K562 (cell line): Measurements from ENCODE around the gene ITK. TPM values are rescaled to one million over a fixed set of nuclear protein-coding genes. Genes with fewer than 3 reads are reported as not detected.
A peak's percentile ranks its signal among the peaks of the same experiment; 100 is the strongest.

Experiments used
- ATAC-seq: fragments of 200-7000 bp; cut with Tn5 transposase; 3 replicates; pipeline ENCODE4 v1.9.1; 2020; ENCODE audit warnings: moderate library complexity
- BruUV-seq: library from RNA; stranded (reverse); fragments of 400-500 nt; replicated peaks from 2 replicates; lab custom pipeline; 2021; lab: Mats Ljungman, UMichigan
- CTCF ChIA-PET: fragments of 300-600 bp; formaldehyde crosslinking; extraction: SDS; loops from one replicate; lab custom pipeline; 2021; ENCODE audit warnings: low intra/inter-chr PET ratio; lab: Yijun Ruan, JAX
- POLR2A ChIA-PET: fragments of 300-600, 350-650 bp; sonication (Branson Sonifier 250); formaldehyde crosslinking; extraction: SDS; loops from one replicate; lab custom pipeline; 2021; ENCODE audit warnings: antibody characterized with exemption, inconsistent platforms; lab: Yijun Ruan, JAX
- DNase-seq, 4 experiments: peaks; one replicate each; pipeline versions ENCODE4 v3.0.0 to v3.0.0-alpha.2; 2011 to 2018; ENCODE audit warnings: low spot score in 3 of 4, mixed read lengths in 3 of 4; ENCODE audit errors: extremely low read depth in 1 of 4
- FAIRE-seq: peaks from 2 replicates; lab custom pipeline; 2011; peaks lifted over from hg19 to GRCh38; lab: Jason Lieb, UNC
- H2AFZ ChIP-seq: 2 replicates; pipeline ENCODE4 v1.6.0; 2011; ENCODE audit warnings: low read depth, low read length, control low read depth, inconsistent platforms
- H3K27ac ChIP-seq: fragments of 200-600 bp; 3 replicates; pipeline ENCODE4 v1.8.0; 2011; ENCODE audit warnings: low read depth, mild to moderate bottlenecking, control low read depth, inconsistent platforms, low read length, moderate library complexity, mixed read lengths; ENCODE audit errors: extremely low read depth
- H3K27me3 ChIP-seq, 2 experiments: fragments of 300-600 bp in 1 of 2; 2 replicates in 1 of 2; 3 replicates in 1 of 2; pipeline versions ENCODE4 v1.6.0 to v1.8.0; 2011; ENCODE audit warnings: inconsistent platforms in 2 of 2, low read length in 2 of 2, mild to moderate bottlenecking in 1 of 2, mixed read lengths in 1 of 2, moderate library complexity in 1 of 2; ENCODE audit not compliant: control insufficient read depth in 2 of 2, insufficient read depth in 2 of 2
- H3K36me3 ChIP-seq: fragments of 300-600 bp; 3 replicates; pipeline ENCODE4 v1.8.0; 2011; ENCODE audit warnings: mild to moderate bottlenecking, low read length, inconsistent platforms; ENCODE audit not compliant: control insufficient read depth, insufficient read depth
- H3K4me1 ChIP-seq, 2 experiments: fragments of 200-600 bp in 1 of 2; replicated peaks in 1 of 2; 2 replicates in 1 of 2; 3 replicates in 1 of 2; pipeline versions ENCODE4 v1.5.1 to v1.8.0; 2011; ENCODE audit warnings: inconsistent platforms in 2 of 2, low read length in 2 of 2, mild to moderate bottlenecking in 1 of 2, mixed read lengths in 1 of 2, moderate library complexity in 1 of 2; ENCODE audit not compliant: control insufficient read depth in 2 of 2, insufficient read depth in 2 of 2
- H3K4me2 ChIP-seq: 2 replicates; pipeline ENCODE4 v1.6.1; 2011; ENCODE audit warnings: low read length, control low read depth, inconsistent platforms, mixed read lengths; ENCODE audit not compliant: insufficient read depth
- H3K4me3 ChIP-seq: fragments of 200-600 bp; sonication (generic), shearing (Covaris generic); 2 replicates; pipeline ENCODE4 v1.5.1; 2016; ENCODE audit warnings: control low read depth, inconsistent platforms
- H3K79me2 ChIP-seq: fragments of 200-600 bp; 3 replicates; pipeline ENCODE4 v1.8.0; 2011; ENCODE audit warnings: low read length, inconsistent platforms; ENCODE audit not compliant: control insufficient read depth, insufficient read depth
- H3K9ac ChIP-seq, 2 experiments: 2 replicates each; pipeline versions ENCODE4 v1.6.0 to v1.6.1; 2011; ENCODE audit warnings: low read depth in 2 of 2, low read length in 2 of 2, control low read depth in 1 of 2, inconsistent platforms in 1 of 2, mild to moderate bottlenecking in 1 of 2, mixed read lengths in 1 of 2; ENCODE audit not compliant: insufficient read depth in 1 of 2
- H3K9me1 ChIP-seq: one replicate; pipeline ENCODE4 v1.6.0; 2011; ENCODE audit warnings: inconsistent platforms, mild to moderate bottlenecking, low read length, moderate library complexity; ENCODE audit not compliant: control insufficient read depth, insufficient read depth
- H3K9me3 ChIP-seq: replicated peaks from 2 replicates; pipeline ENCODE4 v1.5.1; 2011; ENCODE audit warnings: low read depth, low read length, inconsistent platforms; ENCODE audit not compliant: control insufficient read depth, insufficient read depth
- H4K20me1 ChIP-seq: replicated peaks from 2 replicates; pipeline ENCODE4 v1.6.1; 2011; ENCODE audit warnings: low read length, inconsistent platforms, mixed read lengths; ENCODE audit not compliant: control insufficient read depth, insufficient read depth
- ETV1 ChIP-seq: fragments of 450-650 bp; conservative IDR thresholded peaks from 2 replicates; pipeline ENCODE4 v1.6.1; 2016; ENCODE audit warnings: missing genetic modification characterization, control low read depth, low read depth, missing compliant biosample characterization
- ETV5 ChIP-seq: sonication (generic); formaldehyde crosslinking; IDR thresholded peaks from 2 replicates; pipeline ENCODE4 v1.4.0; 2020; ENCODE audit warnings: low read depth, mild to moderate bottlenecking, missing genetic modification reagents
- FOXK2 ChIP-seq, 2 experiments: fragments of 450-650 bp; IDR thresholded peaks in 1 of 2; conservative IDR thresholded peaks in 1 of 2; 2 replicates each; pipeline ENCODE4 v1.6.1; 2016; ENCODE audit warnings: low read depth in 2 of 2, mild to moderate bottlenecking in 1 of 2
- L3MBTL2 ChIP-seq: fragments of 450-650 bp; IDR thresholded peaks from 2 replicates; pipeline ENCODE4 v1.6.1; 2016; ENCODE audit warnings: mild to moderate bottlenecking, moderate library complexity
- MEIS2 ChIP-seq: fragments of 450-650 bp; IDR thresholded peaks from 2 replicates; pipeline ENCODE4 v1.6.1; 2014; ENCODE audit warnings: mild to moderate bottlenecking; ENCODE audit not compliant: partially characterized antibody
- MTA2 ChIP-seq: fragments of 450-650 bp; IDR thresholded peaks from 2 replicates; pipeline ENCODE4 v1.6.1; 2016; ENCODE audit warnings: low read depth
- MYBL2 ChIP-seq, 2 experiments: fragments of 450-650 bp in 1 of 2; sonication (generic) in 1 of 2; formaldehyde crosslinking in 1 of 2; IDR thresholded peaks; 2 replicates each; pipeline versions ENCODE4 v1.6.1 to v1.8.1; 2017 to 2022; ENCODE audit warnings: borderline replicate concordance in 1 of 2, inconsistent platforms in 1 of 2, low read depth in 1 of 2, mild to moderate bottlenecking in 1 of 2, missing genetic modification reagents in 1 of 2, moderate library complexity in 1 of 2
- POLR2H ChIP-seq: IDR thresholded peaks from 2 replicates; pipeline ENCODE4 v1.6.1; 2016; ENCODE audit warnings: missing genetic modification characterization, low read depth, mild to moderate bottlenecking, control low read depth, missing compliant biosample characterization, moderate library complexity
- WGBS: fragments of 100-300 bp; shearing (Covaris generic); methylation state at CpG from one replicate; pipeline ENCODE4 v1.1.6; 2016; ENCODE audit warnings: low coverage, mixed read lengths; ENCODE audit not compliant: insufficient coverage; ENCODE audit errors: missing lambda C conversion rate; 5-methylcytosine and 5-hydroxymethylcytosine counted together
- in situ Hi-C: fragments of 300-500 bp; cut with MboI; formaldehyde crosslinking; loops from 4 replicates; pipeline ENCODE4 v1.15.0; 2018; ENCODE audit warnings: inconsistent platforms, mixed read lengths
- intact Hi-C: fragments of 100-400 bp; cut with micrococcal nuclease; formaldehyde crosslinking; loops from 2 replicates; pipeline ENCODE4 v1.14.2; 2022
- polyA plus RNA-seq, 8 experiments: library from polyadenylated mRNA; depleted of rRNA in 4 of 8; stranded (reverse) in 5 of 8; unstranded in 3 of 8; fragments of >200 nt; fragmentation: Nextera tagmentation in 2 of 8; fragmentation: Illumina TruSeq in 1 of 8; extraction: Ambion mirVana in 2 of 8; extraction: Trizol in 1 of 8; gene quantifications; 2 replicates each; pipeline versions ENCODE4 v1.2.1 to v1.2.3, GENCODE V29; 2011 to 2014; ENCODE audit warnings: inconsistent platforms in 1 of 8, missing spikeins in 1 of 8
- total RNA-seq, 7 experiments: library from RNA; depleted of rRNA in 6 of 7; stranded (reverse); fragments of >200 nt in 6 of 7; fragmentation: Illumina TruSeq in 2 of 7; extraction: Trizol in 2 of 7; gene quantifications; 2 replicates each; pipeline versions ENCODE4 v1.2.1 to v1.2.3, GENCODE V29; 2011 to 2021; ENCODE audit warnings: low replicate concordance in 1 of 7
- TF ChIP-seq, protein P1 (sequence below): fragments of 250-450 bp; sonication (Bioruptor Pico); IDR thresholded peaks from 2 replicates; pipeline ENCODE4 v1.5.0; 2020; ENCODE audit warnings: mild to moderate bottlenecking, borderline replicate concordance
- TF ChIP-seq, protein P2 (sequence below), 2 experiments: fragments of 200-800 bp in 1 of 2; sonication (Bioruptor generic) in 1 of 2; sonication (generic) in 1 of 2; formaldehyde crosslinking in 1 of 2; IDR thresholded peaks in 1 of 2; conservative IDR thresholded peaks in 1 of 2; 2 replicates each; pipeline versions ENCODE4 v1.5.0 to v1.6.1; 2016 to 2020; ENCODE audit warnings: missing compliant biosample characterization in 1 of 2, missing genetic modification characterization in 1 of 2, missing genetic modification reagents in 1 of 2

ITK gene
- total and polyA plus RNA-seq, 9 of the 15 experiments (the other 6 are each of a cell fraction or from before 2014, with no cell fraction given), result 0.04 to 0.75 TPM; not detected in 7

DNA sequence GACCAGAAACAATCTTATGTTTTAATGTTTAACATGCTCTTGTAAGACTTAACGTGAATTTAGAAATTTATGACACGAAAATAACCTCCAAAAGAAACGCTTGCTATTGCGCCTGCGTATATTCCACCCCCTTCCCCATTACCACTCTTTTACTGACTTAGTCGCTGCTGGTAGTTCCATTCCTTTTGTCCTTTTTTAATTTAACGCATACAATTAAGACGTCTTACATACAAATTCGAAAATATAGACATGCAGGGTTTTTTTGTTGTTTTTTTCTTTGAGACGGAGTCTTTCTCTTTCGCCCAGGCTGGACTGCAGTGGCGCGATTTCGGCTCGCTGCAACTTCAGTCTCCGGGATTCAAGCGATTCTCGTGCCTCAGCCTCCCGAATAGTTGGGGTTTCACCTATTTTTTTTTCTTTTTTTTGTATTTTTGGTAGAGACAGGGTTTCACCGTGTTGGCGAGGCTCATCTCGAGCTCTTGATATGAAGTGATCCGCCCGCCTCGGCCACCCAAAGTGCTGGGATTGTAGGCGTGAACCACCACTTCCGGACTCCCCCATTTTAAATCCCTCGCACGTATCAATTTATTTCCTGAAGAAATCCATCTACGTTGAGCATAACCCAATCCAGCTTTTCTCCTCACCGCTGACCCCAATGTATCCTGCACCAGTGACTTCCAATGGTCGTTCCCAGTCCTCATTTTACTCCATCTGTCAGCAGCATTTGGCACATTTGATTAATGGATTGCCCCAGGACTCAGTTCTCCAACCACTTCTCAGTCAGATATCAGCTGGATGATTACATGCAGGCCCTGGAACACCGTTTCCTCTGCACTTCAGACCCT, 37.3 kb upstream of the ITK start:
- FAIRE-seq (no peak), ATAC-seq (peak; percentile 58), DNase-seq (peak; percentile 27 to 77 (median 30))
- Histone ChIP-seq H3K9me3 (peaks cover 3% of the 10 kb centered on the region; the same call in 1 of the 2 replicates), H3K27ac (peak overlapping the region; percentile 94), H2AFZ (peak overlapping the region; percentile 98), H3K9ac (peak overlapping the region; percentile 95 to 99; a peak in 3 of 4 replicates), H3K4me1 (peaks cover 5 to 8% of the 10 kb centered on the region in 2 experiments), H3K36me3 (peaks cover 11% of the 10 kb centered on the region; the same call in 2 of the 3 replicates), H3K9me1 (no peaks in the 10 kb centered on the region), H3K4me3 (peak overlapping the region; percentile 80), H3K27me3 (no peaks in the 10 kb centered on the region), H4K20me1 (no peaks in the 10 kb centered on the region), H3K79me2 (peaks cover 23% of the 10 kb centered on the region), H3K4me2 (peak overlapping the region; percentile 82)
- ChIA-PET POLR2A (interaction anchor here (0.8 to 1.7 kb wide), 6 partner anchors 26 to 366 kb away, joined by 3 to 8 read pairs (median 3); no protein-coding TSS in a partner anchor), CTCF (no interaction called here)
- intact Hi-C loops (loop anchor here (10.0 kb wide), 1 partner anchor 601 kb away; the partner anchor contains the start of gene LSM11), in situ Hi-C loops (no loop called here)
- 20% methylated on average over 33 of the region's 33 CpGs for WGBS
- TSS peak; percentile 98 for BruUV-seq
- TF ChIP-seq MEIS2 (peak; percentile 93), ETV1 (tag) (peak; percentile 73), FOXK2 (conservative IDR thresholded peaks at IDR 0.05 in 1 of 2, IDR thresholded peaks at IDR 0.05 in 1 of 2; ENCODE audit: low read depth in 2 of 2) (peak in 1 of 2 experiments; percentile 32; a peak in 2 of 4 replicates), ETV5 (CRISPR knock-in tag) (peak; percentile 69; the same call in 1 of the 2 replicates), MTA2 (peak; percentile 20; the same call in 1 of the 2 replicates), L3MBTL2 (peak; percentile 20; the same call in 1 of the 2 replicates), MYBL2 (IDR thresholded peaks at IDR 0.05; ENCODE audit: low read depth) (0 out of 2 replicates have a peak, but pooled peaks have one; percentile 3), MYBL2 (CRISPR knock-in tag; IDR thresholded peaks at IDR 0.05; ENCODE audit: borderline replicate concordance) (no peak), POLR2H (tag) (peak; percentile 88)
- TF ChIP-seq, protein P1, sequence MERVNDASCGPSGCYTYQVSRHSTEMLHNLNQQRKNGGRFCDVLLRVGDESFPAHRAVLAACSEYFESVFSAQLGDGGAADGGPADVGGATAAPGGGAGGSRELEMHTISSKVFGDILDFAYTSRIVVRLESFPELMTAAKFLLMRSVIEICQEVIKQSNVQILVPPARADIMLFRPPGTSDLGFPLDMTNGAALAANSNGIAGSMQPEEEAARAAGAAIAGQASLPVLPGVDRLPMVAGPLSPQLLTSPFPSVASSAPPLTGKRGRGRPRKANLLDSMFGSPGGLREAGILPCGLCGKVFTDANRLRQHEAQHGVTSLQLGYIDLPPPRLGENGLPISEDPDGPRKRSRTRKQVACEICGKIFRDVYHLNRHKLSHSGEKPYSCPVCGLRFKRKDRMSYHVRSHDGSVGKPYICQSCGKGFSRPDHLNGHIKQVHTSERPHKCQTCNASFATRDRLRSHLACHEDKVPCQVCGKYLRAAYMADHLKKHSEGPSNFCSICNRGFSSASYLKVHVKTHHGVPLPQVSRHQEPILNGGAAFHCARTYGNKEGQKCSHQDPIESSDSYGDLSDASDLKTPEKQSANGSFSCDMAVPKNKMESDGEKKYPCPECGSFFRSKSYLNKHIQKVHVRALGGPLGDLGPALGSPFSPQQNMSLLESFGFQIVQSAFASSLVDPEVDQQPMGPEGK (CRISPR knock-in tag), result 0 out of 2 replicates have a peak, but pooled peaks have one; percentile 49
- TF ChIP-seq, protein P2, sequence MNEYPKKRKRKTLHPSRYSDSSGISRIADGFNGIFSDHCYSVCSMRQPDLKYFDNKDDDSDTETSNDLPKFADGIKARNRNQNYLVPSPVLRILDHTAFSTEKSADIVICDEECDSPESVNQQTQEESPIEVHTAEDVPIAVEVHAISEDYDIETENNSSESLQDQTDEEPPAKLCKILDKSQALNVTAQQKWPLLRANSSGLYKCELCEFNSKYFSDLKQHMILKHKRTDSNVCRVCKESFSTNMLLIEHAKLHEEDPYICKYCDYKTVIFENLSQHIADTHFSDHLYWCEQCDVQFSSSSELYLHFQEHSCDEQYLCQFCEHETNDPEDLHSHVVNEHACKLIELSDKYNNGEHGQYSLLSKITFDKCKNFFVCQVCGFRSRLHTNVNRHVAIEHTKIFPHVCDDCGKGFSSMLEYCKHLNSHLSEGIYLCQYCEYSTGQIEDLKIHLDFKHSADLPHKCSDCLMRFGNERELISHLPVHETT (CRISPR knock-in tag; conservative IDR thresholded peaks at IDR 0.05 in 1 of 2, IDR thresholded peaks at IDR 0.05 in 1 of 2), result peak in 1 of 2 experiments; percentile 25; a peak in 1 of 4 replicates
